Glomerular endothelial cell (primary cell): ENCODE results near the gene PABPC1L. TPM values are rescaled to one million over a fixed set of nuclear protein-coding genes. Genes with fewer than 3 reads are reported as not detected.

Experiments
- DNase-seq: peaks from one replicate; pipeline ENCODE4 v3.0.0-alpha.2; 2011; ENCODE audit warnings: low read depth, low spot score; ENCODE audit errors: extremely low read depth
- total RNA-seq: library from RNA; depleted of rRNA; stranded (reverse); fragments of >200 nt; gene quantifications from 2 replicates; pipeline ENCODE4 v1.2.3, GENCODE V29; 2015

Gene PABPC1L
- total RNA-seq, 1 donor from 2014 or later = 13.6 TPM

DNA sequence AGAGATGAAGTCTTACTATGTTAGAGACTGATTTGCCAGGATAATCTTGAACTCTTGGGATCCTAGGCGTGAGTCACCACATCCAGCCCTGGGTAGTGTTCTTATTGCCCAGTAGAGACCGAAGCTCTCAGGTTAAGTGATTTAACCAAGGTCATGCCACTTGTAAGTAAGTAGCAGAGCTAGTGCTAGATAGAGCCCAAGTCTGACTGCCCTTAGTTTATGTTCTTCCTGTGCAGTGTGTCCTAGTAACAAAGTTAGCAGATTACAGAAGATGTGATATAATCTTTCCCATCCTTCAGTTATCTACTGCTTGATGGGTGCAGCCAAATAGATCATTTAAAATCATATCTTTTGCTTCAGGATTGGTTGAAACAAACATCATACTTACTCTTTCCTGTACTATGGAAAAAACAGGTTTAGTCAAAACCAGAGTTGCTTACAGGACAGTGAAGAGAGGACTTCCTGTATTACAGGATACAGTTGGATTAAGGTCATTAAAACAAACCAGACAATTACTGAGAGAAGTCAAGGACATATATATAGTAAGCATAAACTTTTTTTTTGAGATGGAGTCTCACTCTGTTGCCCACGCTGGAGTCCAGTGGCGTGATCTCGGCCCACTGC, 9.5 kb upstream of the PABPC1L start:
- no peak for DNase-seq

DNA sequence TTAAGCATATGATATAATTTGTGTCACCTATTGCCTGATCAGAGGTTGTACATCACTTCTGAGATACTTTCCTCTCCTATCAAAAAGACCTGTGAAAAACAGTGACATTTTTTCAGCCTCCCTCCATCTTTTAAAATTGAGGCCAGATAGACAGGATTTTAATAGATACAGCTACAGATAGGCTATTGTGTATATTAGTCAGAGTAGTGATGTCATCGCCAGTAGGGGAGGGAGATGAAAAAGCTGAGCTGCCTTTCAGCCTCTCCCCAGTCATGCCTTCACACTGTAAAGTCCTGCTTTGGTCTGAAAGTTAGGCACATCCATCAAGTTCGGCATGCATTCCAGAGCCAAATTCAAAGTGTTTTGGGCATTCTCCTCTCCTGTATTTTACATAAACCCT, 7.9 kb upstream of the PABPC1L start:
- DNase-seq = no peak

GRCh38 chr20:44904377-44904776, 5.5 kb upstream of the PABPC1L start:
- no peak for DNase-seq

GRCh38 chr20:44908987-44909871, 631 bp upstream of the PABPC1L start:
- no peak for DNase-seq

- DNase-seq = no peak
Observed at GRCh38 chr20:44910690-44911262, 916 bp downstream of the PABPC1L start.

- DNase-seq = no peak
Observed at GRCh38 chr20:44911264-44911921, 1.5 kb downstream of the PABPC1L start.

- no peak for DNase-seq
Observed at GRCh38 chr20:44912189-44912588, 2.3 kb downstream of the PABPC1L start.

DNA sequence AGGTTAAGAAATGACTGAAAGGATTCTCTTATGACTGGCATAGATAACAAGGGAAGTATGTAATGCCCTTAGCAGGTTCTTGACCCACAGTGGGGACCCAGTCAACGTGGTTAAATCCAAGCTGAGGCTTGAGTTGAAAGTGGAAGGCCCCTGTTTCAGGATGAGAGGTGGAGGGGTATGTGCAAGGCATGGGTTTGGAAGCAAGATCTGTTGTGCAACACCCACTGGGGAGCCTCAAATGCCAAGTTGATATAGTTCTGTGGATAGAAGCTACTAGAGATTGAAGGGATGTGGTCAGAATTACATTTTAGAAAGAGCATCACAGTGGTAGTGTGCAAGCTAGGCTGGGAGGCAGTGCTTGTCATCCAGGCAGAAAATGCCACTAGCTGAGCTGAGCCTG, 5.1 kb downstream of the PABPC1L start:
- DNase-seq = no peak

DNA sequence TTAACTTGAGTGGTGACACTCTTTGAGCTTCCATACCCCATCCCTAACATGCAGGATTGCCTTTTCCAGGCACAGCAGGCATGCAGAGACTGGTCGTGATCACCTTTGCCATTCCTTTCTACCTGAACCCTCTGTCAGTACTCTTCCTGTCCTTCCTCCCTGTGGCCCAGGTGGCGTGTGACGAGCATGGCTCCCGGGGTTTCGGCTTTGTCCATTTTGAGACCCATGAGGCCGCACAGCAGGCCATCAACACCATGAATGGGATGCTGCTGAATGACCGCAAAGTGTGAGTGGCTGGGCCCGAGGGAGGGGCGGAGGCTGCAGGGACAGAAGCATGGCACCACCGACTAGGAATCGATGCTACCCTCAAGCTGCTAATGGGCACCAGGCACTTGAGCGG, 6.7 kb downstream of the PABPC1L start:
- DNase-seq = no peak

DNA sequence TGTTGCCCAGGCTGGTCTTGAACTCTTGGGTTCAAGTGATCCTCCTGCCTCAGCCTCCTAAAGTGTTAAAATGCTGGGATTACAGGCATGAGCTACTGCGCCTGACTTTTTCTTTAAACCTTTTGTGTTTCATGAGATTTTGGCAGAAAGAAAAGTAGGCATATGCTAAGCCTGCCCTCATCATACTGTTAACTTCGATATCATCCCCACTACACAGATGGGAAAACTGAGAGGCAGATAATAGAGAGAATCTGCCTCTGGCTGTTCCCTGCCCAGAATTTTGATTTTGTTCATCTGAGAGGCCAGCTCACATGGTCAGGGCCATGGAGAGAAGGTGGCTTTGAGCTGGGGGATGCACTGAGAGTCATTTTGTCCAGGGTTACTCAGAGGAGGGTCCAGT, 7.5 kb downstream of the PABPC1L start:
- DNase-seq = no peak

DNA sequence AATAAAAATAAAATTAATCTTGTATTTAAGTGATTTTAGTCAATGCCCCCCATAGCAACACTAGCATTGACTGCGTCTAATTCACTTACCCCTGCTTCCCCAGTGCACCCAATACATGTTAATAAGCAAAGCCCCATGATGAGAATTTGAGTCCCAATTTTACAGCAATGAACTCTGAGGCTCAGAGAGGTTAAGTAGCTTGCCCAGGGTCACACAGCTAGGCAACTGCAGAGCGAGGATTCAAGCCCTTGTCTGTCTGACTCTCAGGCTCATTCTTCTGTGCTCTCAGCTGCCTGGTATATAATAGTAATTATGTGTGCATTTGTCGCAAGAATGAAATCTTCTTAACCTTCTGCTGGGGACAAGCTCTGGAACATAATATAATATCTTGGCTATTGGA, 8.5 kb downstream of the PABPC1L start:
- DNase-seq = no peak

GRCh38 chr20:44918761-44919160, 8.9 kb downstream of the PABPC1L start:
- DNase-seq = no peak

DNA sequence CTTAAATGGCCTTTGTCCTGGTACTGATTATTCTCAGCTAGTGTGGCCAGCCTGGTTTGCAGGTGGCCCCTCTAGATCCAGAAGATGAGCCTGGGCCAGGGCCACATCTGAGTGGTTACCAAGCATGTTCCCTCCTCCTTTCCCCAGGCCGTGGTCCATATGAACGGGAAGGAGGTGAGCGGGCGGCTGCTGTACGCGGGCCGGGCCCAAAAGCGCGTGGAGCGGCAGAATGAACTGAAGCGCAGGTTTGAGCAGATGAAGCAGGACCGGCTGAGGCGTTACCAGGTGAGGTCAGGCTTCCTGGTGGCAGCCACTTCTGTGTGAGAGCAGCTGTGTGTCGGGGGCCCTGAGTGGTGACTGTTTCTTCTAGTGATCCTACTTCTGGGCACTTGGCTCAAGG, 11.6 kb downstream of the PABPC1L start:
- DNase-seq = no peak

- no peak for DNase-seq
Observed at GRCh38 chr20:44924541-44924940, 14.7 kb downstream of the PABPC1L start.

DNA sequence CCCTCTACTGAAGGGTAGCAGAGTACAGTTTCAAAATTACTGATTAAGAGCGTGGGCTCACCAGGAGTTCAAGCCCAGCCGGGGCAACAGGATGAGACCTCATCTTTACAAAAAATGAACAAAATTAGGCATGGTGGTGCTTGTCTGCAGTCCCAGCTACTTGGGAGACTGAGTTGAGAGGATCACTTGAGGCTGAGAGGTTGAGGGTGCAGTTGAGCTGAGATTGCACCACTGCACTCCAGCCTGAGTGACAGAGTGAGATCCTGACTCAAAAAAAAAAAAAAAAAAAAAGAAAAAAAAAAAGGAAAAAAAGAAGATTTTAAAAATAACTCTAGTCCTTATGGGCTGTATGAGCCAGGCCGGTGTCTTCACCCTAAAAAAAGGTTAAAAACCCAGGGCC, 18.7 kb downstream of the PABPC1L start:
- DNase-seq = no peak

DNA sequence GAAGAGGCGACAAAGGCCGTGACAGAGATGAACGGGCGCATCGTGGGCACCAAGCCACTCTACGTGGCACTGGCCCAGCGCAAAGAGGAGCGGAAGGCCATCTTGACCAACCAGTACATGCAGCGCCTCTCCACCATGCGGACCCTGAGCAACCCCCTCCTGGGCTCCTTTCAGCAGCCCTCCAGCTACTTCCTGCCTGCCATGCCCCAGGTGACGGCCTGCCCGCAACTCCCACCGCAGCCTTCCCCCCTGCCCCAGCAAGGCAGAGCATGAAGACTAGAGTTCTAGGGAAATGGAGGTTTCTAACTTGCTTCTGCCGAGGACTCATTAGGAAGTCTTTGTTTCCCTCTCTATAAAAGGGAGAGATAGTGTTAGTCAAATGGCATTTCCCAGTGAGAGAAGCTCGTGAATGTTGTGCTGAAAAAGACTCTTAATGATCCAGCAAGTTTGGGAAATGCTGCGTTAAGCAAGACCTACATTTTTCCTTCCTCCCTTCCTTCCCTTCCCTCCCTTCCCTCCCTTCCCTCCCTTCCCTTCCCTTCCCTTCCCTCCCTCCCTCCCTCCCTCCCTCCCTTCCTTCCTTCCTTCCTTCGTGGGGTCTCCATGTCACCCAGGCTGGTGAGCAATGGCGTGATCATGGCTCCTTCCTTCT, 20.8 kb downstream of the PABPC1L start:
- no peak for DNase-seq

- no peak for DNase-seq
Observed at GRCh38 chr20:44931911-44932310, 22.1 kb downstream of the PABPC1L start.

- no peak for DNase-seq
Observed at GRCh38 chr20:44932916-44933315, 23.1 kb downstream of the PABPC1L start.

GRCh38 chr20:44936510-44936909, 26.6 kb downstream of the PABPC1L start:
- DNase-seq = no peak

DNA sequence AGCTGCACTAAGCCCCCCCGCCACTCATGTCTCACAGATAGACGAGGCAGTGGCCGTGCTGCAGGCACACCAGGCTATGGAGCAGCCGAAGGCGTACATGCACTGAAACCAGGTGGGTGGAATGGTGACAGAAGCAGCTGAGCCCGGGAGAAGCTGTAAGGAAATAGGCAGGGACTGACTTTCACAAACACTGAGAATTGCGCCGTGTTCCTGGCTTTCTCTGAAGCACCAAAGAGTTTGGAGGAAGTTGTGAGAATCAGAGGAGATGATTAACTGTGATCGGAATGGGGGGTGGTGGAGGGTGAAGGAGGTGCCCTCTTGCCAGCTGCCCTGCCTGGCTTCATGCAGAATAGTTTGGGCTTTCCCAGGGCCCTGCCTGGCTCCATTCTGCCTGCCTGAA, 28.8 kb downstream of the PABPC1L start:
- DNase-seq = no peak

DNA sequence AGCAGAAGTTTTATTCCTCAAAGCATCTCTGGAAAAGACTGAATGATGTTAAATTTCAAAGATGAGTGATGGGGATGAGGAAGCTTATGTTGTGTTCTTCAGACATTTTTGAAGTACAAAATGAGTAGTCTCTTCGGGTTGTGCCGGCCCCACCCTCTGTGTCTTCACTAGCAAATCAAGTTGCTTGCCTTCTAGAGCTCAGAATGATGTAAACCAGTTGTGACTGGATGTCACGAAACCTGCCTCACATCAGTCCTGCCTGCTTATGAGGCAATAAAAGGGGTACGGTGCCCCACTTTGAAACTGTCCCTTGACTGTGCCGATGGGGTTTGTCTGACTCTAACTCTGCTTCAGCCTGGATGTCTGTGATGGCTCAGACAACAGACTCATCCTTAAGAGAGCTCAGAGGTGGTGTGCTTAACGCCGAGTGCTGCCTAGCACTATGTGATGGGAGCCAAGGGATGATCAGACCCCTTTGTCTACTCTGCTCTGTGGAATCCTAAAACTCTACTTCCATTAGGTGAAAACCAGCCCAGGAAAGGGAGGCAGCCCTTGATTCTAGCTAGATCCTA, 31.3 kb downstream of the PABPC1L start:
- DNase-seq = no peak
